NB4 (cell line): ENCODE measurements around the gene ACP5.

Experiments
- DNase-seq: peaks from one replicate; pipeline ENCODE4 v3.0.0; 2010; ENCODE audit warnings: low read depth
- H3K4me3 ChIP-seq: one replicate; pipeline ENCODE4 v1.5.1; 2011; ENCODE audit warnings: mild to moderate bottlenecking, low read depth, low read length, moderate library complexity
- CTCF ChIP-seq: IDR thresholded peaks from one replicate; pipeline ENCODE4 v1.5.1; 2012; ENCODE audit warnings: low read depth, low read length
- MAX ChIP-seq: IDR thresholded peaks from 2 replicates; pipeline ENCODE4 v1.6.1; 2011; ENCODE audit warnings: low read depth, low read length
- MYC ChIP-seq: IDR thresholded peaks from 2 replicates; pipeline ENCODE4 v1.6.1; 2011; ENCODE audit warnings: low read depth, low read length
- POLR2A ChIP-seq: IDR thresholded peaks from 2 replicates; pipeline ENCODE4 v1.6.1; 2011; ENCODE audit warnings: mild to moderate bottlenecking; ENCODE audit not compliant: insufficient read length; ENCODE audit errors: extremely low read depth

The ACP5 gene

GRCh38 chr19:11551603-11552235 lies 25.7 kb downstream of the ACP5 start:
- H3K4me3 ChIP-seq: no peak overlapping the region
- peak; percentile 38 for DNase-seq
- no peak for TF ChIP-seq MAX
- no peak for TF ChIP-seq POLR2A
- TF ChIP-seq MYC: no peak
- TF ChIP-seq CTCF: peak; percentile 29

GRCh38 chr19:11550265-11550664 lies 27.2 kb downstream of the ACP5 start:
- TF ChIP-seq POLR2A: no peak
- TF ChIP-seq MAX: no peak
- TF ChIP-seq MYC: no peak
- TF ChIP-seq CTCF: no peak
- no peak for DNase-seq
- H3K4me3 ChIP-seq: no peak overlapping the region

DNA sequence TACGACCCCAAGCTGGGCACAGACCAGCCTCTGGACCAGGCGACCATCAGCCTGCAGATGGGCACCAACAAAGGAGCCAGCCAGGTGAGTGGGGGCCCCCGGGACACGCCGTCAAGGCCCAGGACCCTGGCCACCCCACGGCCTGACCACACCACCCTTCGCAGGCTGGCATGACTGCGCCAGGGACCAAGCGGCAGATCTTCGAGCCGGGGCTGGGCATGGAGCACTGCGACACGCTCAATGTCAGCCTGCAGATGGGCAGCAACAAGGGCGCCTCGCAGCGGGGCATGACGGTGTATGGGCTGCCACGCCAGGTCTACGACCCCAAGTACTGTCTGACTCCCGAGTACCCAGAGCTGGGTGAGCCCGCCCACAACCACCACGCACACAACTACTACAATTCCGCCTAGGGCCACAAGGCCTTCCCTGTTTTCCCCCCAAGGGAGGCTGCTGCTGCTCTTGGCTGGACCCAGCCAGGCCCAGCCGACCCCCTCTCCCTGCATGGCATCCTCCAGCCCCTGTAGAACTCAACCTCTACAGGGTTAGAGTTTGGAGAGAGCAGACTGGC lies 28.0 kb downstream of the ACP5 start:
- no peak overlapping the region for H3K4me3 ChIP-seq
- no peak for DNase-seq
- TF ChIP-seq POLR2A: no peak
- TF ChIP-seq MAX: no peak
- no peak for TF ChIP-seq CTCF
- no peak for TF ChIP-seq MYC

GRCh38 chr19:11547929-11548700 lies 29.3 kb downstream of the ACP5 start:
- TF ChIP-seq POLR2A: no peak
- TF ChIP-seq MAX: no peak
- TF ChIP-seq MYC: no peak
- TF ChIP-seq CTCF: no peak
- no peak overlapping the region for H3K4me3 ChIP-seq
- no peak for DNase-seq

- TF ChIP-seq MYC: no peak
- 0 out of 2 replicates have a peak, but pooled peaks have one; percentile 29 for TF ChIP-seq MAX
- no peak for TF ChIP-seq POLR2A
- TF ChIP-seq CTCF: no peak
Observed at GRCh38 chr19:11541238-11541637, 36.2 kb downstream of the ACP5 start.

More at GRCh38 chr19:11541238-11541637, 36.2 kb downstream of the ACP5 start:
- DNase-seq: no peak
- H3K4me3 ChIP-seq: no peak overlapping the region
